SK-N-MC (cell line): ENCODE results near the gene BTF3L4.

Experiments
- EZH2 ChIP-seq: fragments of 200-600 bp; sonication (generic); IDR thresholded peaks from one replicate; pipeline ENCODE4 v1.6.1; 2017; ENCODE audit warnings: antibody characterized with exemption
- FOXP2 ChIP-seq: optimal IDR thresholded peaks from 2 replicates; pipeline ENCODE3; 2011; ENCODE audit warnings: mild to moderate bottlenecking, moderate library complexity; ENCODE audit not compliant: insufficient read depth; ENCODE audit errors: extremely low read length, control extremely low read depth
- POLR2AphosphoS5 ChIP-seq: IDR thresholded peaks from 2 replicates; pipeline ENCODE4 v1.6.1; 2012; ENCODE audit warnings: mild to moderate bottlenecking, low read depth, low read length, borderline replicate concordance

GRCh38 chr1:52060822-52061221, 4.7 kb downstream of the BTF3L4 start:
- TF ChIP-seq EZH2 (no peak), POLR2AphosphoS5 (no peak), FOXP2 (no peak)
